WTC11 (cell line): ENCODE measurements around the gene ZSCAN2.

Experiments
- CREM ChIP-seq: sonication (generic); formaldehyde crosslinking; IDR thresholded peaks from 2 replicates; pipeline ENCODE4 v1.8.1; 2022; ENCODE audit warnings: mild to moderate bottlenecking, missing genetic modification reagents, moderate library complexity
- NR3C1 ChIP-seq: sonication (generic); formaldehyde crosslinking; conservative IDR thresholded peaks from 2 replicates; pipeline ENCODE4 v1.8.1; 2023; ENCODE audit warnings: low read depth, mild to moderate bottlenecking, missing genetic modification reagents
- ZNF232 ChIP-seq: sonication (generic); formaldehyde crosslinking; IDR thresholded peaks from 2 replicates; pipeline ENCODE4 v1.8.0; 2022; ENCODE audit warnings: mild to moderate bottlenecking, missing genetic modification reagents
- TF ChIP-seq, protein P1 (sequence below): sonication (generic); formaldehyde crosslinking; IDR thresholded peaks from 2 replicates; pipeline ENCODE4 v1.8.1; 2022; ENCODE audit warnings: low read depth, missing genetic modification reagents, borderline replicate concordance
- TF ChIP-seq, protein P2 (sequence below): sonication (generic); formaldehyde crosslinking; IDR thresholded peaks from 2 replicates; pipeline ENCODE4 v1.8.1; 2023; ENCODE audit warnings: mild to moderate bottlenecking, moderate library complexity, missing genetic modification reagents
- TF ChIP-seq, protein P3 (sequence below): fragments of 200-600 bp; IDR thresholded peaks from 2 replicates; pipeline ENCODE4 v1.8.0; 2022; ENCODE audit warnings: antibody characterized with exemption
- TF ChIP-seq, protein P4 (sequence below): sonication (generic); formaldehyde crosslinking; IDR thresholded peaks from 2 replicates; pipeline ENCODE4 v1.8.1; 2023; ENCODE audit warnings: mild to moderate bottlenecking, missing genetic modification reagents, moderate library complexity
- TF ChIP-seq, protein P5 (sequence below): sonication (generic); formaldehyde crosslinking; IDR thresholded peaks from 2 replicates; pipeline ENCODE4 v1.8.1; 2023; ENCODE audit warnings: mild to moderate bottlenecking, missing genetic modification reagents
- TF ChIP-seq, protein P6 (sequence below): sonication (generic); formaldehyde crosslinking; IDR thresholded peaks from 2 replicates; pipeline ENCODE4 v1.8.0; 2023; ENCODE audit warnings: missing genetic modification reagents

DNA sequence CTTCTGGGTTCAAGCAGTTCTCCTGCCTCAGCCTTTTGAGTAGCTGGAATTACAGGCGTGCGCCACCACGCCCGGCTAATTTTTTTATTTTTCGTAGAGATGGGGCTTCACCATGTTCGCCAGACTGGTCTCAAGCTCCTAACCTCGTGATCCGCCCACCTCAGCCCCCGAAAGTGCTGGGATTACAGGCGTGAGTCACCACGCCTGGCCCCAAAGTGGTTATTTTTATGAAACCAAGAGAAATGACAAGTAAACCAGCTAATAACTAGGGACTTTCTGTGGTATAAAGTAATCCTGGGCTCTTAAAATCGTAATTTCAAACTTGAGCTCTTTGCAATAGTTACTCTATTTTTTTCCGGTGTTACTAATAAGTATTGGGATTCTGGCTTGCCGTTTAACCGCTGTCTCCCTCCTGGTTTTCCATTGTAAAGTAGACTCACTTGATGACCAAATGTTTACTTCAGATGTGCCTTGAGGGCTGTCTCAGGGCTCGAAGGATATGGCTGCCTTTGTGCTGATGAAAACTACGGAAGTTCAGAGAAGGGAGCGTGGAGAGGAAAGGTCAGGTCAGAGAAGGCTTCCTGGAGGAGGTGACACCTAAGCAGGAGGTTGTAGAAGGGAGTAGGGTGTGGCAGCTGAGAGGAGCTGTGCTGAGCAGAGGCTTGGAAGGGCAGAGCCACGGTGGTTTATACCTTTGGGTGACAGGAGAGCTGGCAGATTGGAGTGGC, 4.2 kb downstream of the ZSCAN2 start:
- TF ChIP-seq, protein P1, sequence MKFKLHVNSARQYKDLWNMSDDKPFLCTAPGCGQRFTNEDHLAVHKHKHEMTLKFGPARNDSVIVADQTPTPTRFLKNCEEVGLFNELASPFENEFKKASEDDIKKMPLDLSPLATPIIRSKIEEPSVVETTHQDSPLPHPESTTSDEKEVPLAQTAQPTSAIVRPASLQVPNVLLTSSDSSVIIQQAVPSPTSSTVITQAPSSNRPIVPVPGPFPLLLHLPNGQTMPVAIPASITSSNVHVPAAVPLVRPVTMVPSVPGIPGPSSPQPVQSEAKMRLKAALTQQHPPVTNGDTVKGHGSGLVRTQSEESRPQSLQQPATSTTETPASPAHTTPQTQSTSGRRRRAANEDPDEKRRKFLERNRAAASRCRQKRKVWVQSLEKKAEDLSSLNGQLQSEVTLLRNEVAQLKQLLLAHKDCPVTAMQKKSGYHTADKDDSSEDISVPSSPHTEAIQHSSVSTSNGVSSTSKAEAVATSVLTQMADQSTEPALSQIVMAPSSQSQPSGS (CRISPR knock-in tag) = no peak
- TF ChIP-seq, protein P2, sequence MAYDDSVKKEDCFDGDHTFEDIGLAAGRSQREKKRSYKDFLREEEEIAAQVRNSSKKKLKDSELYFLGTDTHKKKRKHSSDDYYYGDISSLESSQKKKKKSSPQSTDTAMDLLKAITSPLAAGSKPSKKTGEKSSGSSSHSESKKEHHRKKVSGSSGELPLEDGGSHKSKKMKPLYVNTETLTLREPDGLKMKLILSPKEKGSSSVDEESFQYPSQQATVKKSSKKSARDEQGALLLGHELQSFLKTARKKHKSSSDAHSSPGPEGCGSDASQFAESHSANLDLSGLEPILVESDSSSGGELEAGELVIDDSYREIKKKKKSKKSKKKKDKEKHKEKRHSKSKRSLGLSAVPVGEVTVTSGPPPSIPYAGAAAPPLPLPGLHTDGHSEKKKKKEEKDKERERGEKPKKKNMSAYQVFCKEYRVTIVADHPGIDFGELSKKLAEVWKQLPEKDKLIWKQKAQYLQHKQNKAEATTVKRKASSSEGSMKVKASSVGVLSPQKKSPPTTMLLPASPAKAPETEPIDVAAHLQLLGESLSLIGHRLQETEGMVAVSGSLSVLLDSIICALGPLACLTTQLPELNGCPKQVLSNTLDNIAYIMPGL (CRISPR knock-in tag) = no peak
- TF ChIP-seq, protein P3, sequence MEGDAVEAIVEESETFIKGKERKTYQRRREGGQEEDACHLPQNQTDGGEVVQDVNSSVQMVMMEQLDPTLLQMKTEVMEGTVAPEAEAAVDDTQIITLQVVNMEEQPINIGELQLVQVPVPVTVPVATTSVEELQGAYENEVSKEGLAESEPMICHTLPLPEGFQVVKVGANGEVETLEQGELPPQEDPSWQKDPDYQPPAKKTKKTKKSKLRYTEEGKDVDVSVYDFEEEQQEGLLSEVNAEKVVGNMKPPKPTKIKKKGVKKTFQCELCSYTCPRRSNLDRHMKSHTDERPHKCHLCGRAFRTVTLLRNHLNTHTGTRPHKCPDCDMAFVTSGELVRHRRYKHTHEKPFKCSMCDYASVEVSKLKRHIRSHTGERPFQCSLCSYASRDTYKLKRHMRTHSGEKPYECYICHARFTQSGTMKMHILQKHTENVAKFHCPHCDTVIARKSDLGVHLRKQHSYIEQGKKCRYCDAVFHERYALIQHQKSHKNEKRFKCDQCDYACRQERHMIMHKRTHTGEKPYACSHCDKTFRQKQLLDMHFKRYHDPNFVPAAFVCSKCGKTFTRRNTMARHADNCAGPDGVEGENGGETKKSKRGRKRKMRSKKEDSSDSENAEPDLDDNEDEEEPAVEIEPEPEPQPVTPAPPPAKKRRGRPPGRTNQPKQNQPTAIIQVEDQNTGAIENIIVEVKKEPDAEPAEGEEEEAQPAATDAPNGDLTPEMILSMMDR = no peak
- TF ChIP-seq, protein P4, sequence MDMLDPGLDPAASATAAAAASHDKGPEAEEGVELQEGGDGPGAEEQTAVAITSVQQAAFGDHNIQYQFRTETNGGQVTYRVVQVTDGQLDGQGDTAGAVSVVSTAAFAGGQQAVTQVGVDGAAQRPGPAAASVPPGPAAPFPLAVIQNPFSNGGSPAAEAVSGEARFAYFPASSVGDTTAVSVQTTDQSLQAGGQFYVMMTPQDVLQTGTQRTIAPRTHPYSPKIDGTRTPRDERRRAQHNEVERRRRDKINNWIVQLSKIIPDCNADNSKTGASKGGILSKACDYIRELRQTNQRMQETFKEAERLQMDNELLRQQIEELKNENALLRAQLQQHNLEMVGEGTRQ = no peak
- TF ChIP-seq, protein P5, sequence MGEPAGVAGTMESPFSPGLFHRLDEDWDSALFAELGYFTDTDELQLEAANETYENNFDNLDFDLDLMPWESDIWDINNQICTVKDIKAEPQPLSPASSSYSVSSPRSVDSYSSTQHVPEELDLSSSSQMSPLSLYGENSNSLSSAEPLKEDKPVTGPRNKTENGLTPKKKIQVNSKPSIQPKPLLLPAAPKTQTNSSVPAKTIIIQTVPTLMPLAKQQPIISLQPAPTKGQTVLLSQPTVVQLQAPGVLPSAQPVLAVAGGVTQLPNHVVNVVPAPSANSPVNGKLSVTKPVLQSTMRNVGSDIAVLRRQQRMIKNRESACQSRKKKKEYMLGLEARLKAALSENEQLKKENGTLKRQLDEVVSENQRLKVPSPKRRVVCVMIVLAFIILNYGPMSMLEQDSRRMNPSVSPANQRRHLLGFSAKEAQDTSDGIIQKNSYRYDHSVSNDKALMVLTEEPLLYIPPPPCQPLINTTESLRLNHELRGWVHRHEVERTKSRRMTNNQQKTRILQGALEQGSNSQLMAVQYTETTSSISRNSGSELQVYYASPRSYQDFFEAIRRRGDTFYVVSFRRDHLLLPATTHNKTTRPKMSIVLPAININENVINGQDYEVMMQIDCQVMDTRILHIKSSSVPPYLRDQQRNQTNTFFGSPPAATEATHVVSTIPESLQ (CRISPR knock-in tag) = no peak
- TF ChIP-seq, protein P6, sequence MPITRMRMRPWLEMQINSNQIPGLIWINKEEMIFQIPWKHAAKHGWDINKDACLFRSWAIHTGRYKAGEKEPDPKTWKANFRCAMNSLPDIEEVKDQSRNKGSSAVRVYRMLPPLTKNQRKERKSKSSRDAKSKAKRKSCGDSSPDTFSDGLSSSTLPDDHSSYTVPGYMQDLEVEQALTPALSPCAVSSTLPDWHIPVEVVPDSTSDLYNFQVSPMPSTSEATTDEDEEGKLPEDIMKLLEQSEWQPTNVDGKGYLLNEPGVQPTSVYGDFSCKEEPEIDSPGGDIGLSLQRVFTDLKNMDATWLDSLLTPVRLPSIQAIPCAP = no peak
- TF ChIP-seq ZNF232 (CRISPR knock-in tag) (no peak), CREM (CRISPR knock-in tag) (no peak), NR3C1 (CRISPR knock-in tag) (no peak)
